Measurements from ENCODE around the gene FRY. TPM values are rescaled to one million over a fixed set of nuclear protein-coding genes. Genes with fewer than 3 reads are reported as not detected.

The FRY gene
- total RNA-seq, 5 donors from 2014 or later (not counting 1 experiment from before 2014, with no cell fraction given) = 11.5 to 35.3 (median 15.2) TPM

- WGBS (ENCODE audit: insufficient coverage) = 85% methylated on average over 3 of the region's 5 CpGs
- H3K36me3 ChIP-seq (ENCODE audit: control insufficient read depth in 2 of 2, extremely low read depth in 1 of 2, insufficient read depth in 1 of 2, low read length in 1 of 2) = peaks cover 0 to 3% of the 10 kb centered on the region in 2 donors
- H3K9me3 ChIP-seq = no peaks in the 10 kb centered on the region
- DNase-seq (no peak), ATAC-seq (replicated peaks in 1 of 4) (no peak)
- Mint-ChIP-seq H3K27ac (no peak overlapping the region), H3K9me3 (no peaks in the 10 kb centered on the region), H3K36me3 (peaks cover 3% of the 10 kb centered on the region), H3K4me1 (no peaks in the 10 kb centered on the region), H3K27me3 (no peaks in the 10 kb centered on the region), H3K4me3 (no peak overlapping the region)
- no peaks in the 10 kb centered on the region for H3K4me1 ChIP-seq (ENCODE audit: control insufficient read depth in 1 of 2, extremely low read depth in 1 of 2, insufficient read depth in 2 of 2, low read length in 2 of 2)
- ChIA-PET POLR2A (no interaction called here), CTCF (no interaction called here)
- no peaks in the 10 kb centered on the region for H3K27me3 ChIP-seq (replicated peaks in 1 of 2; ENCODE audit: control insufficient read depth in 2 of 2, extremely low read depth in 1 of 2, insufficient read depth in 2 of 2, low read length in 1 of 2)
- H3K27ac ChIP-seq (ENCODE audit: low read length) = no peak overlapping the region
- no peak overlapping the region for H3K4me3 ChIP-seq (ENCODE audit: control insufficient read depth in 1 of 2, extremely low read depth in 1 of 2, low read length in 1 of 2)
Measured at GRCh38 chr13:32225481-32225931, 193.9 kb downstream of the FRY start.

GRCh38 chr13:32228330-32229041 lies 196.9 kb downstream of the FRY start:
- H3K36me3 ChIP-seq (ENCODE audit: control insufficient read depth in 2 of 2, extremely low read depth in 1 of 2, insufficient read depth in 1 of 2, low read length in 1 of 2) = peaks cover 0 to 3% of the 10 kb centered on the region in 2 donors
- no peaks in the 10 kb centered on the region for H3K27me3 ChIP-seq (replicated peaks in 1 of 2; ENCODE audit: control insufficient read depth in 2 of 2, extremely low read depth in 1 of 2, insufficient read depth in 2 of 2, low read length in 1 of 2)
- no peak overlapping the region for H3K4me3 Mint-ChIP-seq
- H3K27ac ChIP-seq (ENCODE audit: low read length) = no peak overlapping the region
- CTCF ChIA-PET = no interaction called here
- H3K4me1 Mint-ChIP-seq = no peaks in the 10 kb centered on the region
- peaks cover 8% of the 10 kb centered on the region for H3K36me3 Mint-ChIP-seq
- no peaks in the 10 kb centered on the region for H3K9me3 ChIP-seq
- H3K27me3 Mint-ChIP-seq = peaks cover 0 to 2% of the 10 kb centered on the region in 2 donors
- no peak overlapping the region for H3K27ac Mint-ChIP-seq
- no peak overlapping the region for H3K4me3 ChIP-seq (ENCODE audit: control insufficient read depth in 1 of 2, extremely low read depth in 1 of 2, low read length in 1 of 2)
- H3K9me3 Mint-ChIP-seq = no peaks in the 10 kb centered on the region
- DNase-seq (no peak), ATAC-seq (replicated peaks in 1 of 4) (no peak)
- WGBS (ENCODE audit: insufficient coverage) = 80% methylated on average over 2 of the region's 5 CpGs
- no peaks in the 10 kb centered on the region for H3K4me1 ChIP-seq (ENCODE audit: control insufficient read depth in 1 of 2, extremely low read depth in 1 of 2, insufficient read depth in 2 of 2, low read length in 2 of 2)
- POLR2A ChIA-PET = no interaction called here

- Mint-ChIP-seq H3K27me3 (peaks cover 0 to 2% of the 10 kb centered on the region in 2 donors), H3K4me1 (peaks cover 0 to 1% (median under 1%) of the 10 kb centered on the region in 3 donors), H3K9me3 (no peaks in the 10 kb centered on the region), H3K4me3 (no peak overlapping the region), H3K27ac (no peak overlapping the region), H3K36me3 (peaks cover 8% of the 10 kb centered on the region)
- no peak for ATAC-seq (replicated peaks in 1 of 4)
- H3K27me3 ChIP-seq (replicated peaks in 1 of 2; ENCODE audit: control insufficient read depth in 2 of 2, extremely low read depth in 1 of 2, insufficient read depth in 2 of 2, low read length in 1 of 2) = no peaks in the 10 kb centered on the region
- no peak for DNase-seq
- H3K9me3 ChIP-seq = no peaks in the 10 kb centered on the region
- H3K4me1 ChIP-seq (ENCODE audit: control insufficient read depth in 1 of 2, extremely low read depth in 1 of 2, insufficient read depth in 2 of 2, low read length in 2 of 2) = no peaks in the 10 kb centered on the region
- no CpG with 5 or more reads among the region's 3 CpGs for WGBS (ENCODE audit: insufficient coverage)
- H3K27ac ChIP-seq (ENCODE audit: low read length) = no peak overlapping the region
- CTCF ChIA-PET = no interaction called here
- POLR2A ChIA-PET = no interaction called here
- no peak overlapping the region for H3K4me3 ChIP-seq (ENCODE audit: control insufficient read depth in 1 of 2, extremely low read depth in 1 of 2, low read length in 1 of 2)
- no peaks in the 10 kb centered on the region for H3K36me3 ChIP-seq (ENCODE audit: control insufficient read depth in 2 of 2, extremely low read depth in 1 of 2, insufficient read depth in 1 of 2, low read length in 1 of 2)
Measured at GRCh38 chr13:32229443-32229842, 197.9 kb downstream of the FRY start.

GRCh38 chr13:32232263-32232662 lies 200.7 kb downstream of the FRY start:
- Histone ChIP-seq H3K4me3 (ENCODE audit: control insufficient read depth in 1 of 2, extremely low read depth in 1 of 2, low read length in 1 of 2) (no peak overlapping the region), H3K9me3 (no peaks in the 10 kb centered on the region), H3K4me1 (ENCODE audit: control insufficient read depth in 1 of 2, extremely low read depth in 1 of 2, insufficient read depth in 2 of 2, low read length in 2 of 2) (peaks cover 0 to 4% of the 10 kb centered on the region in 2 experiments), H3K27ac (ENCODE audit: low read length) (no peak overlapping the region), H3K36me3 (ENCODE audit: control insufficient read depth in 2 of 2, extremely low read depth in 1 of 2, insufficient read depth in 1 of 2, low read length in 1 of 2) (peaks cover 0 to 4% of the 10 kb centered on the region in 2 donors), H3K27me3 (replicated peaks in 1 of 2; ENCODE audit: control insufficient read depth in 2 of 2, extremely low read depth in 1 of 2, insufficient read depth in 2 of 2, low read length in 1 of 2) (no peaks in the 10 kb centered on the region)
- peaks cover 0 to 2% of the 10 kb centered on the region in 2 donors for H3K27me3 Mint-ChIP-seq
- ChIA-PET CTCF (no interaction called here), POLR2A (no interaction called here)
- H3K9me3 Mint-ChIP-seq = no peaks in the 10 kb centered on the region
- H3K27ac Mint-ChIP-seq = no peak overlapping the region
- WGBS (ENCODE audit: insufficient coverage) = 94% methylated on average over 2 of the region's 3 CpGs
- peaks cover 6% of the 10 kb centered on the region for H3K36me3 Mint-ChIP-seq
- H3K4me3 Mint-ChIP-seq = no peak overlapping the region
- DNase-seq (no peak), ATAC-seq (replicated peaks in 1 of 4) (no peak)
- peaks cover 10 to 13% (median 10%) of the 10 kb centered on the region in 3 donors for H3K4me1 Mint-ChIP-seq

GRCh38 chr13:32233062-32233461 lies 201.5 kb downstream of the FRY start:
- no peak overlapping the region for H3K4me3 Mint-ChIP-seq
- CTCF ChIA-PET = no interaction called here
- no peaks in the 10 kb centered on the region for H3K9me3 ChIP-seq

GRCh38 chr13:32234914-32235313 lies 203.3 kb downstream of the FRY start:
- ATAC-seq (replicated peaks in 1 of 4) (no peak), DNase-seq (peak in 10 of 35 experiments; percentile 1 to 24 (median 6))
- H3K27me3 Mint-ChIP-seq = peaks cover 0 to 2% of the 10 kb centered on the region in 2 donors
- CTCF ChIA-PET = interaction anchor here in 1 of 2 donors (0.6 to 1.2 kb wide), 2 partner anchors 37 to 492 kb away, joined by 3 read pairs; no protein-coding TSS in a partner anchor
- POLR2A ChIA-PET = no interaction called here
- 75% methylated on average over 1 of the region's 2 CpGs for WGBS (ENCODE audit: insufficient coverage)
- no peak overlapping the region for H3K27ac Mint-ChIP-seq
- peaks cover 9% of the 10 kb centered on the region for H3K36me3 Mint-ChIP-seq
- Histone ChIP-seq H3K36me3 (ENCODE audit: control insufficient read depth in 2 of 2, extremely low read depth in 1 of 2, insufficient read depth in 1 of 2, low read length in 1 of 2) (peaks cover 0 to 4% of the 10 kb centered on the region in 2 donors), H3K27me3 (replicated peaks in 1 of 2; ENCODE audit: control insufficient read depth in 2 of 2, extremely low read depth in 1 of 2, insufficient read depth in 2 of 2, low read length in 1 of 2) (no peaks in the 10 kb centered on the region), H3K9me3 (no peaks in the 10 kb centered on the region), H3K4me3 (ENCODE audit: control insufficient read depth in 1 of 2, extremely low read depth in 1 of 2, low read length in 1 of 2) (no peak overlapping the region), H3K4me1 (ENCODE audit: control insufficient read depth in 1 of 2, extremely low read depth in 1 of 2, insufficient read depth in 2 of 2, low read length in 2 of 2) (peaks cover 0 to 4% of the 10 kb centered on the region in 2 experiments), H3K27ac (ENCODE audit: low read length) (no peak overlapping the region)
- no peaks in the 10 kb centered on the region for H3K9me3 Mint-ChIP-seq
- H3K4me1 Mint-ChIP-seq = peaks cover 10 to 13% (median 10%) of the 10 kb centered on the region in 3 donors
- no peak overlapping the region for H3K4me3 Mint-ChIP-seq

More at GRCh38 chr13:32233062-32233461, 201.5 kb downstream of the FRY start:
- ATAC-seq (replicated peaks in 1 of 4) (no peak), DNase-seq (no peak)
- 85% methylated on average over 2 of the region's 2 CpGs for WGBS (ENCODE audit: insufficient coverage)
- H3K9me3 Mint-ChIP-seq = no peaks in the 10 kb centered on the region
- Histone ChIP-seq H3K36me3 (ENCODE audit: control insufficient read depth in 2 of 2, extremely low read depth in 1 of 2, insufficient read depth in 1 of 2, low read length in 1 of 2) (peaks cover 0 to 4% of the 10 kb centered on the region in 2 donors), H3K4me1 (ENCODE audit: control insufficient read depth in 1 of 2, extremely low read depth in 1 of 2, insufficient read depth in 2 of 2, low read length in 2 of 2) (peaks cover 0 to 4% of the 10 kb centered on the region in 2 experiments), H3K27me3 (replicated peaks in 1 of 2; ENCODE audit: control insufficient read depth in 2 of 2, extremely low read depth in 1 of 2, insufficient read depth in 2 of 2, low read length in 1 of 2) (no peaks in the 10 kb centered on the region), H3K27ac (ENCODE audit: low read length) (no peak overlapping the region), H3K4me3 (ENCODE audit: control insufficient read depth in 1 of 2, extremely low read depth in 1 of 2, low read length in 1 of 2) (no peak overlapping the region)
- peaks cover 10 to 13% (median 10%) of the 10 kb centered on the region in 3 donors for H3K4me1 Mint-ChIP-seq
- H3K27me3 Mint-ChIP-seq = peaks cover 0 to 2% of the 10 kb centered on the region in 2 donors
- H3K36me3 Mint-ChIP-seq = peaks cover 9% of the 10 kb centered on the region
- POLR2A ChIA-PET = interaction anchor here in 1 of 2 donors (0.6 kb wide), 2 partner anchors 301 to 1930 kb away, joined by 3 read pairs; no protein-coding TSS in a partner anchor
- H3K27ac Mint-ChIP-seq = no peak overlapping the region
